ENCODE measurements around the gene ZSCAN21.

Gene ZSCAN21

GRCh38 chr7:100029596-100029995 is 20.0 kb upstream of the ZSCAN21 start:
- FAIRE-seq = no peak

- no peak for FAIRE-seq
These were observed 16.0 kb upstream of the ZSCAN21 start for GRCh38 chr7:100033526-100033925.

- no peak for FAIRE-seq
These were observed 14.6 kb upstream of the ZSCAN21 start for GRCh38 chr7:100034871-100035510.

- FAIRE-seq = no peak
These were observed 13.7 kb upstream of the ZSCAN21 start for GRCh38 chr7:100035876-100036275.

- FAIRE-seq = no peak
These were observed 11.2 kb upstream of the ZSCAN21 start for GRCh38 chr7:100038326-100038725.

- no peak for FAIRE-seq
These were observed 9.0 kb upstream of the ZSCAN21 start for GRCh38 chr7:100040575-100040974.

GRCh38 chr7:100044718-100045117 is 4.9 kb upstream of the ZSCAN21 start:
- FAIRE-seq = no peak

GRCh38 chr7:100048680-100049079 is 894 bp upstream of the ZSCAN21 start:
- no peak for FAIRE-seq

- no peak for FAIRE-seq
These were observed 2.0 kb downstream of the ZSCAN21 start for GRCh38 chr7:100051611-100052010.

GRCh38 chr7:100053215-100053614 is 3.6 kb downstream of the ZSCAN21 start:
- no peak for FAIRE-seq

GRCh38 chr7:100057006-100057405 is 7.4 kb downstream of the ZSCAN21 start:
- no peak for FAIRE-seq

GRCh38 chr7:100059251-100059739 is 9.7 kb downstream of the ZSCAN21 start:
- no peak for FAIRE-seq

GRCh38 chr7:100061518-100062193 is 12.1 kb downstream of the ZSCAN21 start:
- FAIRE-seq = no peak

- no peak for FAIRE-seq
These were observed 13.8 kb downstream of the ZSCAN21 start for GRCh38 chr7:100063376-100063775.

GRCh38 chr7:100064162-100064561 is 14.6 kb downstream of the ZSCAN21 start:
- FAIRE-seq = no peak

GRCh38 chr7:100065452-100066186 is 16.0 kb downstream of the ZSCAN21 start:
- FAIRE-seq = no peak

- no peak for FAIRE-seq
These were observed 17.4 kb downstream of the ZSCAN21 start for GRCh38 chr7:100066953-100067352.

- FAIRE-seq = no peak
These were observed 20.4 kb downstream of the ZSCAN21 start for GRCh38 chr7:100069991-100070390.

GRCh38 chr7:100071018-100071723 is 21.6 kb downstream of the ZSCAN21 start:
- FAIRE-seq = no peak

- FAIRE-seq = no peak
These were observed 22.9 kb downstream of the ZSCAN21 start for GRCh38 chr7:100072462-100072861.

- FAIRE-seq = no peak
These were observed 25.3 kb downstream of the ZSCAN21 start for GRCh38 chr7:100074841-100075240.

GRCh38 chr7:100075418-100075817 is 25.8 kb downstream of the ZSCAN21 start:
- no peak for FAIRE-seq

- FAIRE-seq = no peak
These were observed 27.6 kb downstream of the ZSCAN21 start for GRCh38 chr7:100077205-100077604.
